ENCODE results near the gene SP7. TPM values are rescaled to one million over a fixed set of nuclear protein-coding genes. Genes with fewer than 3 reads are reported as not detected.

The SP7 gene
- total and polyA plus RNA-seq, 2 donors (not counting 3 experiments of a cell fraction or from before 2014, with no cell fraction given), result not detected

- peaks cover 6 to 12% of the 10 kb centered on the region in 2 experiments for H3K36me3 ChIP-seq (ENCODE audit: control insufficient read depth in 2 of 2, extremely low read depth in 1 of 2, insufficient read depth in 2 of 2, low read length in 2 of 2)
- H3K4me2 ChIP-seq (ENCODE audit: insufficient read depth, low read length), result peak overlapping the region; percentile 92
- no peaks in the 10 kb centered on the region for H3K9me1 ChIP-seq (replicated peaks; ENCODE audit: control insufficient read depth, extremely low read depth, insufficient read depth, low read length)
- intact Hi-C loops (cut with micrococcal nuclease) (no loop called here), dilution Hi-C loops (cut with MboI; ENCODE audit: extremely low pct_ligation_motif_present, low sequenced_read_pairs) (no loop called here)
- POLR2A ChIA-PET, result interaction anchor here (0.6 kb wide), 1 partner anchor 40 kb away, joined by 6 read pairs; no protein-coding TSS in a partner anchor
- H3K4me1 ChIP-seq (ENCODE audit: control insufficient read depth, extremely low read depth, insufficient read depth, low read length), result peaks cover 30% of the 10 kb centered on the region
- no peaks in the 10 kb centered on the region for H4K20me1 ChIP-seq (replicated peaks; ENCODE audit: control insufficient read depth, extremely low read depth, insufficient read depth, low read length)
- no TSS peak for BruUV-seq (replicated peaks)
- H3K9ac ChIP-seq (replicated peaks; ENCODE audit: extremely low read depth, insufficient read depth, low read length), result peak overlapping the region; percentile 81
- peak overlapping the region in 1 of 3 experiments; percentile 81 for H3K4me3 ChIP-seq (replicated peaks in 1 of 3; ENCODE audit: insufficient read depth in 1 of 3, low read depth in 1 of 3, low read length in 3 of 3)
- no peaks in the 10 kb centered on the region for H3K9me3 ChIP-seq (replicated peaks; ENCODE audit: control insufficient read depth, insufficient read depth, low read length)
- no peaks in the 10 kb centered on the region for H3K27me3 ChIP-seq (ENCODE audit: control insufficient read depth in 2 of 2, insufficient read depth in 2 of 2, low read length in 2 of 2)
- no peak overlapping the region for H2AFZ ChIP-seq (ENCODE audit: low read depth, low read length)
- H3K79me2 ChIP-seq (ENCODE audit: control insufficient read depth, insufficient read depth, low read length), result peaks cover 40% of the 10 kb centered on the region
- FAIRE-seq, result peak; percentile 57
- peak; percentile 45 for DNase-seq (ENCODE audit: low read depth, low spot score)
- no peak for TF ChIP-seq GATA2 (IDR thresholded peaks at IDR 0.05; ENCODE audit: insufficient read depth, insufficient read length, low read depth, low read length)
- TF ChIP-seq EZH2 (IDR thresholded peaks at IDR 0.05; ENCODE audit: borderline replicate concordance, low read depth, low read length, severe bottlenecking), result no peak
- no peak for TF ChIP-seq POLR2A (IDR thresholded peaks at IDR 0.05; ENCODE audit: low read depth, low read length)
- TF ChIP-seq MAX (IDR thresholded peaks at IDR 0.05; ENCODE audit: insufficient read depth, insufficient read length), result no peak
- peak; percentile 36 to 45 for TF ChIP-seq CTCF (IDR thresholded peaks at IDR 0.05; ENCODE audit: extremely low read depth in 1 of 2, insufficient read depth in 1 of 2, low read depth in 1 of 2, low read length in 2 of 2)
- TF ChIP-seq FOS (IDR thresholded peaks at IDR 0.05; ENCODE audit: borderline replicate concordance, insufficient read depth, low read length), result no peak
- no peak for TF ChIP-seq POLR2AphosphoS5 (IDR thresholded peaks at IDR 0.05; ENCODE audit: insufficient read depth, low read depth, low read length)
- no peak for TF ChIP-seq JUN (IDR thresholded peaks at IDR 0.05; ENCODE audit: borderline replicate concordance, insufficient read depth, insufficient read length, low read depth)
- CTCF ChIA-PET, result interaction anchor here (1.0 to 4.4 kb wide), 13 partner anchors 20 to 61 kb away, joined by 3 to 87 read pairs (median 7); partner anchors contain the start of gene AAAS
- peak overlapping the region; percentile 76 for H3K27ac ChIP-seq (ENCODE audit: insufficient read depth, low read depth, low read length)
Measured at GRCh38 chr12:53381731-53382630, 45.8 kb upstream of the SP7 start.

Data from endothelial cell of umbilical vein (primary cell).